Heart left ventricle (tissue), 16 donors: ENCODE measurements around the gene RPS25. TPM values are rescaled to one million over a fixed set of nuclear protein-coding genes. Genes with fewer than 3 reads are reported as not detected.
"Not testable (repeated sequence)": the region's sequence is repeated elsewhere in the genome, so short reads cannot be mapped to it uniquely, and the experiment has no call there.

Source experiments
- ATAC-seq, 4 donors: fragments of 200-7000 bp; cut with Tn5 transposase; one replicate each; pipeline ENCODE4 v1.9.1; 2020 to 2022; ENCODE audit warnings: moderate library complexity in 4 of 4, mild to moderate bottlenecking in 3 of 4, moderate number of reproducible peaks in 1 of 4
- DNase-seq, 5 donors: peaks; one replicate each; pipeline ENCODE4 v3.0.0-alpha.2; 2020
- H3K27ac ChIP-seq, 12 donors: fragments of 200-600 bp; sonication (generic) in 4 of 12; one replicate each; pipeline versions ENCODE4 v1.5.0 to v1.8.0; 2016 to 2022; ENCODE audit warnings: mild to moderate bottlenecking in 2 of 12
- H3K27me3 ChIP-seq, 9 donors: fragments of 200-600 bp; sonication (generic) in 2 of 9; one replicate each; pipeline versions ENCODE4 v1.5.1 to v1.8.0; 2016 to 2022; ENCODE audit warnings: mild to moderate bottlenecking in 3 of 9
- H3K36me3 ChIP-seq, 9 donors: fragments of 200-600 bp; sonication (generic) in 2 of 9; one replicate each; pipeline versions ENCODE4 v1.5.0 to v1.8.0; 2018 to 2022; ENCODE audit warnings: mild to moderate bottlenecking in 2 of 9
- H3K4me1 ChIP-seq, 12 donors: fragments of 200-600 bp; sonication (generic) in 4 of 12; one replicate each; pipeline versions ENCODE4 v1.5.0 to v1.8.0; 2016 to 2022; ENCODE audit warnings: mild to moderate bottlenecking in 3 of 12
- H3K4me3 ChIP-seq, 12 donors: fragments of 200-600 bp; sonication (generic) in 4 of 12; one replicate each; pipeline versions ENCODE4 v1.5.0 to v1.8.0; 2017 to 2022; ENCODE audit warnings: mild to moderate bottlenecking in 9 of 12, moderate library complexity in 4 of 12
- H3K9me3 ChIP-seq, 12 donors: fragments of 200-600 bp; sonication (generic) in 4 of 12; one replicate each; pipeline versions ENCODE4 v1.5.0 to v1.8.0; 2016 to 2022; ENCODE audit warnings: mild to moderate bottlenecking in 1 of 12
- POLR2A ChIP-seq, 2 donors: fragments of 450-650 bp; IDR thresholded peaks; one replicate each; pipeline ENCODE4 v1.6.1; 2017; ENCODE audit warnings: antibody characterized with exemption in 2 of 2, mild to moderate bottlenecking in 2 of 2, moderate library complexity in 2 of 2
- WGBS, 4 donors: extraction: QIAGEN DNeasy Blood & Tissue Kit in 2 of 4; methylation state at CpG; one replicate each; pipeline versions ENCODE4 v1.1.5 to v1.1.7; 2013 to 2018; 5-methylcytosine and 5-hydroxymethylcytosine counted together
- intact Hi-C, 10 donors: fragments of 100-400 bp; cut with DNase I; formaldehyde crosslinking; loops; one replicate each; pipeline versions ENCODE4 v1.11.1 to v1.14.2; 2022
- polyA plus RNA-seq, 2 donors: library from polyadenylated mRNA; stranded (reverse); fragments of 200-250 nt; gene quantifications; one replicate each; pipeline ENCODE4 v1.2.3, GENCODE V29; 2013
- total RNA-seq, 9 donors: library from RNA; depleted of rRNA in 2 of 9; stranded (reverse); fragments of >200 nt in 2 of 9; fragmentation: NEBNext Ultra II Directional in 3 of 9; extraction: Animal tissue kit (Norgen Biotek cat#: 25700) in 3 of 9; gene quantifications; one replicate each; pipeline versions ENCODE4 v1.1.0 to v1.2.4, GENCODE V29; 2016 to 2023
- TF ChIP-seq, protein P1 (sequence below), 12 donors: fragments of 200-600 bp; sonication (generic) in 4 of 12; IDR thresholded peaks; one replicate each; pipeline versions ENCODE4 v1.5.0 to v1.8.0; 2018 to 2022; ENCODE audit warnings: antibody characterized with exemption in 12 of 12, mild to moderate bottlenecking in 5 of 12
- donor health status: ischemic (EF 13 %, LVEDD 7.1; RV severe dilation, severe dysfunction).
- donor health status: healthy with polysubstance abuse.
- donor health status: DM: no; HTN: yes; CAD: no.
- donor health status: DM: no; HTN: no; CAD: no.
- donor health status: ischemic (EF 25% LVEDD 6.9; RV normal size, moderate dysfunction).
- donor health status: ischemic (EF 25% LVEDD 5.7; RV mildly dilated, moderate dysfunction).
- donor health status: healthy.
- donor health status: DM: yes; HTN: yes; CAD: no.
- donor health status: ischemic (EF 35%, LVEDD 5.7; RV mildly dilated, moderate dysfunction).
- donor health status: nonischemic (EF 11% LVEDD 7.7; RV severe dilation, severe dysfunction).
- donor health status: DM: yes; HTN: yes; CAD: no.
- donor health status: PGD.
- donor health status: ischemic (EF 29% LVEDD 5.4; RV normal size, mild dysfunction).
- donor health status: nonischemic (EF 23%, LVEDD 6.1; RV moderate dilation, normal function).

The RPS25 gene
- total and polyA plus RNA-seq, 11 donors: 719 to 1,882 (median 849) TPM

DNA sequence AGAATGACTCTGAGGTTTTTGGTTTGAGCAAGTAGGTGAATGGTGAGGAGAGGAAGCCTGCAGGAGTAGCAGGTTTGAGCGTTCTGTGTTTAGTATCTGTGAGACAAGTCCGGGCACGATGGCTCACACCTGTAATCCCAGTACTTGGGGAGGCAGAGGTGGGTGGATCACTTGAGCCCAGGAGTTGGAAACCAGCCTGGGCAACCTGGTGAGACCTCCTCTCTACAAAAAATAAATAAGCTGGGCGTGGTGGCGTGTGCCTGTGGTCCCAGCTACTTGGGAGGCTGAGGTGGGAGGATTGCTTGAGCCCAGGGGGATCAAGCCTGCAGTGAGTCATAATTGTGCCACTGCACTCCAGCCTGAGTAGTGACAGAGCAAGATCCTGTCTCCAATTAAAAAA is 29.9 kb downstream of the RPS25 start:
- no peaks in the 10 kb centered on the region for H3K36me3 ChIP-seq
- ATAC-seq: no peak
- intact Hi-C loops: no loop called here

DNA sequence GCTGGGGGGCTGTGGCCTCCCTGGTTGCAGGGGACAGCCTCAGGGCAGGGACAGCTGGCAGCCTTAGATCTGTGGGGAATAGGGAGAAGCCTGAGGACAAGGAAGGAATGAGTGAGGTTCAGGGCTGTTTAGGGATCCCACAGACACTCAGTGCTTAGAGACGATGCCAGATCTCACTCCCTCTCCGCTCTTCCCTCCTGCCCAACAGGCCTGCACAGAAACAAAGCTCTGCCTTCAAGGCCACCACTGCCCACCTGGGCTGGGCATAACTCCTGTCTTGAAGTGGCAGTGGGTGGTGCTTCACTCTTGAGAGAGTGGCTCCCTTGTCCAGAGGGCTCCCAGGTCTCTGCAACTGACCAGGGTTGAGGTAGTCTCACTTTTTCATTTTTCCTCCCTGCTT is 33.3 kb downstream of the RPS25 start:
- no peaks in the 10 kb centered on the region for H3K27me3 ChIP-seq
- H3K9me3 ChIP-seq: no peaks in the 10 kb centered on the region
- H3K36me3 ChIP-seq: no peaks in the 10 kb centered on the region
- intact Hi-C loops: no loop called here
- ATAC-seq (no peak), DNase-seq (no peak)
- H3K4me1 ChIP-seq: peaks cover 0 to 12% (median 4%) of the 10 kb centered on the region in 12 donors
- 74 to 100% (median 88%) methylated on average over 1 to 2 of the region's 2 CpGs for WGBS, 4 donors
- TF ChIP-seq, protein P1, sequence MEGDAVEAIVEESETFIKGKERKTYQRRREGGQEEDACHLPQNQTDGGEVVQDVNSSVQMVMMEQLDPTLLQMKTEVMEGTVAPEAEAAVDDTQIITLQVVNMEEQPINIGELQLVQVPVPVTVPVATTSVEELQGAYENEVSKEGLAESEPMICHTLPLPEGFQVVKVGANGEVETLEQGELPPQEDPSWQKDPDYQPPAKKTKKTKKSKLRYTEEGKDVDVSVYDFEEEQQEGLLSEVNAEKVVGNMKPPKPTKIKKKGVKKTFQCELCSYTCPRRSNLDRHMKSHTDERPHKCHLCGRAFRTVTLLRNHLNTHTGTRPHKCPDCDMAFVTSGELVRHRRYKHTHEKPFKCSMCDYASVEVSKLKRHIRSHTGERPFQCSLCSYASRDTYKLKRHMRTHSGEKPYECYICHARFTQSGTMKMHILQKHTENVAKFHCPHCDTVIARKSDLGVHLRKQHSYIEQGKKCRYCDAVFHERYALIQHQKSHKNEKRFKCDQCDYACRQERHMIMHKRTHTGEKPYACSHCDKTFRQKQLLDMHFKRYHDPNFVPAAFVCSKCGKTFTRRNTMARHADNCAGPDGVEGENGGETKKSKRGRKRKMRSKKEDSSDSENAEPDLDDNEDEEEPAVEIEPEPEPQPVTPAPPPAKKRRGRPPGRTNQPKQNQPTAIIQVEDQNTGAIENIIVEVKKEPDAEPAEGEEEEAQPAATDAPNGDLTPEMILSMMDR (IDR thresholded peaks at IDR 0.05): no peak
- TF ChIP-seq POLR2A (IDR thresholded peaks at IDR 0.05): no peak
- H3K4me3 ChIP-seq: no peak overlapping the region
- H3K27ac ChIP-seq: no peak overlapping the region

More for the DNA sequence above, 29.9 kb downstream of the RPS25 start:
- no peak overlapping the region for H3K4me3 ChIP-seq
- no peak for TF ChIP-seq POLR2A (IDR thresholded peaks at IDR 0.05)
- TF ChIP-seq, protein P1 (IDR thresholded peaks at IDR 0.05): no peak
- no peak for DNase-seq
- no peak overlapping the region for H3K27ac ChIP-seq
- H3K9me3 ChIP-seq: no peaks in the 10 kb centered on the region
- H3K4me1 ChIP-seq: no peaks in the 10 kb centered on the region
- WGBS, 4 donors: 89 to 97% (median 94%) methylated on average over 5 of the region's 5 CpGs
- no peaks in the 10 kb centered on the region for H3K27me3 ChIP-seq

DNA sequence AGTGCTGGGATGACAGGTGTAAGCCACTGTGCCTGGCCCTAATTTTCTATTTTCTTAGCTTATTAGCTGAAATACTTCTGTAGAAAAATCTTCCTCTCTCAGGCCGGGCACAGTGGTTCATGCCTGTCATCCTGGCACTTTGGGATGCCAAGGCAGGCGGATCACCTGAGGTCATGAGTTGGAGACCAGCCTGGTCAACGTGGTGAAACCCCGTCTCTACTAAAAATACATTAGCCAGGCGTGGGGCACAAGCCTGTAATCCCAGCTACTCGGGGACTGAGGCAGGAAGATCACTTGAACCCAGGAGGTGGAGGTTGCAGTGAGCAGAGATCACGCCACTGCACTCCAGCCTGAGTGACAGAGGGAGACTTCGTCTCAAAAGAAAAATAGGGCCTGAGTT is 33.8 kb downstream of the RPS25 start:
- H3K36me3 ChIP-seq, ATAC-seq, H3K4me3 ChIP-seq, intact Hi-C loops, H3K9me3 ChIP-seq, DNase-seq, H3K27ac ChIP-seq, H3K27me3 ChIP-seq: not testable (repeated sequence)
- whole genome bisulfite sequencing, 4 donors: 50 to 62% (median 56%) methylated on average over 8 of the region's 8 CpGs
- H3K4me1 ChIP-seq: peaks cover 0 to 14% (median 4%) of the 10 kb centered on the region in 12 donors

DNA sequence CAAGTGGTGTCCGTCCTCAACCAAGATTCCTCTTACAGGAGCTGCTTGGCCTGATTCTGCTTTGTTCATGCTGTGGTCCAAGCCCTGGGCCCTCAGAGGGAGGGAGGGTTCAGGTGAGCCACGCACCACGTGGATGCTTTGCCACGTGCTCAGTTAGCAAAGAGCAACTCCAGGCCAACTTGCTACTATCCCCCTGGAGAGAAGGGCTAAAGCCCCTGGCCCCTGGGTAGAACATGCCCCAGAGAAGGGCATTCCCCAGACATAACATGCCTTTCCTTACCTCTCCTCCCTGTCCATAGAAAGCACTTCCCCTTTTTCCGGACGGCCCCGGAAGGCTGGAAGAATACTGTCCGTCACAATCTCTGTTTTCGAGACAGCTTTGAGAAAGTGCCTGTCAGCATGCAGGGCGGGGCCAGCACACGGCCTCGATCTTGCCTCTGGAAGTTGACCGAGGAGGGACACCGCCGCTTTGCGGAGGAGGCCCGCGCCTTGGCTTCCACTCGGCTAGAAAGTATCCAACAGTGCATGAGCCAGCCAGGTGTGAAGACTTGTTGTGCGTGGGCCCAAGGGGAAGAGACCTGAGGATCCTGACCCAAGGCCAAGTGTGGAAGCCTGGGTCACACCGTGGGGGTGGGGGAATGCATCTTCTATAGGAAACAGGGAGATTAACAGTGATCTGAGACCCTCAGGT is 37.8 kb downstream of the RPS25 start:
- Histone ChIP-seq H3K9me3 (no peaks in the 10 kb centered on the region), H3K36me3 (no peaks in the 10 kb centered on the region), H3K4me3 (peak overlapping the region in 8 of 12 donors; percentile 0 to 32 (median 24)), H3K27ac (no peak overlapping the region), H3K27me3 (no peaks in the 10 kb centered on the region), H3K4me1 (peaks cover 0 to 14% (median 4%) of the 10 kb centered on the region in 12 donors)
- peak in 4 of 5 donors; percentile 33 to 65 (median 45) for DNase-seq
- TF ChIP-seq POLR2A (IDR thresholded peaks at IDR 0.05): no peak
- TF ChIP-seq, protein P1 (IDR thresholded peaks at IDR 0.05): no peak
- intact Hi-C loops: no loop called here
- 27 to 37% (median 30%) methylated on average over 12 to 21 of the region's 21 CpGs for WGBS, 4 donors
- peak; percentile 61 to 73 (median 65) for ATAC-seq

DNA sequence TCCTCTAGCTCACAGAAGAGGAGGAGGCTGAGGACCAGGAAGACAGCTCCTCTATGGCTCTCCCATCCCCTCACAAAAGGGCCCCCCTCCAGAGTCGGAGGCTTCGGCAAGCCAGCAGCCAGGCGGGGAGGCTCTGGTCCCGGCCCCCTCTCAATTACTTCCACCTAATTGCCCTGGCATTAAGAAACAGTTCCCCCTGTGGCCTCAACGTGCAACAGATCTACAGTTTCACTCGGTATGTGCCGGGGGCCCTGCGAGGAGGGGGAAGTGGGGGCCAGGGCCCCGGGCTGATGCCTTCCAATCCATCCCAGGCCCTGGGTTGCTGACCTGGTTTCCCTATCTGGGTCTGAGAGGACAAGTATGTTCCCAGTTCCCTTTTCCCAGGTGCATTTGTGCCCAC is 38.7 kb downstream of the RPS25 start:
- Histone ChIP-seq H3K4me1 (peaks cover 0 to 14% (median 4%) of the 10 kb centered on the region in 12 donors), H3K4me3 (no peak overlapping the region), H3K9me3 (no peaks in the 10 kb centered on the region), H3K27ac (no peak overlapping the region), H3K27me3 (no peaks in the 10 kb centered on the region), H3K36me3 (no peaks in the 10 kb centered on the region)
- ATAC-seq: no peak
- intact Hi-C loops: no loop called here
- WGBS, 4 donors: 58 to 75% (median 68%) methylated on average over 7 to 9 of the region's 9 CpGs
- TF ChIP-seq, protein P1 (IDR thresholded peaks at IDR 0.05): no peak
- no peak for TF ChIP-seq POLR2A (IDR thresholded peaks at IDR 0.05)
- DNase-seq: no peak
